Fibroblast of peridontal ligament (primary cell): Measurements from ENCODE around the gene SH3RF3.

Experiments used
- DNase-seq: peaks from one replicate; pipeline ENCODE4 v3.0.0-alpha.2; 2010; ENCODE audit errors: extremely low read depth

The SH3RF3 gene

GRCh38 chr2:109239720-109240119 lies 110.7 kb downstream of the SH3RF3 start:
- no peak for DNase-seq

GRCh38 chr2:109242210-109242653 lies 113.2 kb downstream of the SH3RF3 start:
- DNase-seq, result no peak

GRCh38 chr2:109242654-109243331 lies 113.8 kb downstream of the SH3RF3 start:
- DNase-seq, result peak; percentile 93

GRCh38 chr2:109243526-109244303 lies 114.7 kb downstream of the SH3RF3 start:
- DNase-seq, result no peak

GRCh38 chr2:109244304-109244582 lies 115.2 kb downstream of the SH3RF3 start:
- no peak for DNase-seq

GRCh38 chr2:109244750-109245382 lies 115.9 kb downstream of the SH3RF3 start:
- DNase-seq, result no peak

GRCh38 chr2:109246176-109246575 lies 117.2 kb downstream of the SH3RF3 start:
- no peak for DNase-seq

GRCh38 chr2:109246616-109247015 lies 117.6 kb downstream of the SH3RF3 start:
- no peak for DNase-seq

GRCh38 chr2:109247340-109247739 lies 118.3 kb downstream of the SH3RF3 start:
- DNase-seq, result no peak

- DNase-seq, result no peak
These were observed 118.8 kb downstream of the SH3RF3 start for GRCh38 chr2:109247812-109248211.

GRCh38 chr2:109248590-109248989 lies 119.6 kb downstream of the SH3RF3 start:
- DNase-seq, result no peak

GRCh38 chr2:109253217-109253616 lies 124.2 kb downstream of the SH3RF3 start:
- DNase-seq, result peak; percentile 46

- no peak for DNase-seq
These were observed 125.3 kb downstream of the SH3RF3 start for GRCh38 chr2:109254174-109254904.

GRCh38 chr2:109255654-109256053 lies 126.6 kb downstream of the SH3RF3 start:
- DNase-seq, result no peak

GRCh38 chr2:109256111-109256510 lies 127.1 kb downstream of the SH3RF3 start:
- no peak for DNase-seq

GRCh38 chr2:109256921-109257320 lies 127.9 kb downstream of the SH3RF3 start:
- peak; percentile 43 for DNase-seq

GRCh38 chr2:109257653-109258052 lies 128.6 kb downstream of the SH3RF3 start:
- DNase-seq, result peak; percentile 45

GRCh38 chr2:109258376-109258775 lies 129.4 kb downstream of the SH3RF3 start:
- no peak for DNase-seq

GRCh38 chr2:109258905-109259540 lies 130.0 kb downstream of the SH3RF3 start:
- DNase-seq, result peak; percentile 45

- DNase-seq, result no peak
These were observed 130.7 kb downstream of the SH3RF3 start for GRCh38 chr2:109259671-109260070.

- DNase-seq, result no peak
These were observed 131.3 kb downstream of the SH3RF3 start for GRCh38 chr2:109260116-109260855.
